Neutrophil (primary cell): ENCODE results near the gene MRPL46.

ENCODE experiments used
- H3K27ac ChIP-seq: fragments of 200-600 bp; sonication (generic); 2 replicates; pipeline ENCODE4 v1.5.1; 2016; ENCODE audit warnings: mild to moderate bottlenecking, moderate library complexity
- H3K27me3 ChIP-seq: fragments of 200-600 bp; sonication (generic); 2 replicates; pipeline ENCODE4 v1.6.0; 2016; ENCODE audit warnings: mild to moderate bottlenecking
- H3K36me3 ChIP-seq: fragments of 200-600 bp; sonication (generic); 2 replicates; pipeline ENCODE4 v1.5.1; 2017
- H3K4me1 ChIP-seq, 2 experiments: fragments of 200-600 bp in 1 of 2; sonication (generic) in 1 of 2; 1 replicate in 1 of 2; 2 replicates in 1 of 2; pipeline versions ENCODE4 v1.5.1 to v1.6.1; 2013 to 2016; ENCODE audit warnings: low read depth in 1 of 2, low read length in 1 of 2, mild to moderate bottlenecking in 1 of 2, moderate library complexity in 1 of 2; ENCODE audit not compliant: control insufficient read depth in 1 of 2, insufficient read depth in 1 of 2
- H3K4me3 ChIP-seq, 2 experiments: fragments of 200-600 bp in 1 of 2; sonication (generic) in 1 of 2; 1 replicate in 1 of 2; 2 replicates in 1 of 2; pipeline ENCODE4 v1.5.1; 2013 to 2016; ENCODE audit warnings: low read depth in 1 of 2, low read length in 1 of 2, mild to moderate bottlenecking in 1 of 2, moderate library complexity in 1 of 2
- H3K9me3 ChIP-seq: fragments of 200-600 bp; sonication (generic); 2 replicates; pipeline ENCODE4 v1.5.1; 2016
- TF ChIP-seq, protein P1 (sequence below): fragments of 200-600 bp; sonication (generic); IDR thresholded peaks from 2 replicates; pipeline ENCODE4 v1.5.1; 2016; ENCODE audit warnings: antibody characterized with exemption

MRPL46 gene

GRCh38 chr15:88487796-88488523 lies 20.8 kb upstream of the MRPL46 start:
- H3K27ac ChIP-seq, result no peak overlapping the region
- TF ChIP-seq, protein P1, sequence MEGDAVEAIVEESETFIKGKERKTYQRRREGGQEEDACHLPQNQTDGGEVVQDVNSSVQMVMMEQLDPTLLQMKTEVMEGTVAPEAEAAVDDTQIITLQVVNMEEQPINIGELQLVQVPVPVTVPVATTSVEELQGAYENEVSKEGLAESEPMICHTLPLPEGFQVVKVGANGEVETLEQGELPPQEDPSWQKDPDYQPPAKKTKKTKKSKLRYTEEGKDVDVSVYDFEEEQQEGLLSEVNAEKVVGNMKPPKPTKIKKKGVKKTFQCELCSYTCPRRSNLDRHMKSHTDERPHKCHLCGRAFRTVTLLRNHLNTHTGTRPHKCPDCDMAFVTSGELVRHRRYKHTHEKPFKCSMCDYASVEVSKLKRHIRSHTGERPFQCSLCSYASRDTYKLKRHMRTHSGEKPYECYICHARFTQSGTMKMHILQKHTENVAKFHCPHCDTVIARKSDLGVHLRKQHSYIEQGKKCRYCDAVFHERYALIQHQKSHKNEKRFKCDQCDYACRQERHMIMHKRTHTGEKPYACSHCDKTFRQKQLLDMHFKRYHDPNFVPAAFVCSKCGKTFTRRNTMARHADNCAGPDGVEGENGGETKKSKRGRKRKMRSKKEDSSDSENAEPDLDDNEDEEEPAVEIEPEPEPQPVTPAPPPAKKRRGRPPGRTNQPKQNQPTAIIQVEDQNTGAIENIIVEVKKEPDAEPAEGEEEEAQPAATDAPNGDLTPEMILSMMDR, result no peak
- H3K4me3 ChIP-seq, result no peak overlapping the region
- no peaks in the 10 kb centered on the region for H3K4me1 ChIP-seq
- H3K36me3 ChIP-seq, result no peaks in the 10 kb centered on the region
- no peaks in the 10 kb centered on the region for H3K27me3 ChIP-seq
- no peaks in the 10 kb centered on the region for H3K9me3 ChIP-seq

DNA sequence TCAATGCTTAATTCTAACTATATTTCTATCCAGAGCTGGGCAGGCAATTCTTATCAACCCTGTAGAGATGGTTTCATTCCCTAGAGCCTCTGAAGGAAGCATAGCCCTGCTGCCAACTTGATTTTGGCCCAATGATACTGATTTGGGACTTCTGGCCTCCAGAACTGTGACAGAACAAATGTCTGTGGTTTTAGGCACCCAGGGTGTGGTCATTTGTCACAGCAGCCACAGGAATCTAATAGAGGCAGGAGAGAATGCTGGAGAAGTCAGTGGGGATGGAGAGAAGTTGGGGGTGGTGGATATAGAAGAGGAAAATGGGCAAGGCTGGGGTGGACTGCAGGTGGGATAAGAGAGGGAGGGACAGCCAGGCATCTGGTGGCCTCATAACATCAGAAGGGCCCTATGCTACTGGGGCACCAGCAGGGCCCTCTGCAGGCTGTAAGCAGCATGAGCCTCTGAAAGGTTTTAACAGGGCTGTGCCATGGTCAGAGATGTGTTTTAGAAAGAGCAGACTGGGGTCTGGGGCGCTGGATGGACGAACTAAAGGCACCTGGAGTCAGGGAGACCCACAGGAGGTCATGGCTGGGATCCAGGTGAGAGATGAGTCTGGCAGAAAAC lies 20.1 kb upstream of the MRPL46 start:
- no peaks in the 10 kb centered on the region for H3K4me1 ChIP-seq
- TF ChIP-seq, protein P1, result no peak
- H3K4me3 ChIP-seq, result no peak overlapping the region
- no peaks in the 10 kb centered on the region for H3K36me3 ChIP-seq
- no peaks in the 10 kb centered on the region for H3K27me3 ChIP-seq
- no peak overlapping the region for H3K27ac ChIP-seq
- no peaks in the 10 kb centered on the region for H3K9me3 ChIP-seq

GRCh38 chr15:88484682-88485331 lies 17.6 kb upstream of the MRPL46 start:
- Histone ChIP-seq H3K36me3 (no peaks in the 10 kb centered on the region), H3K27ac (no peak overlapping the region), H3K4me1 (no peaks in the 10 kb centered on the region), H3K9me3 (no peaks in the 10 kb centered on the region), H3K27me3 (no peaks in the 10 kb centered on the region), H3K4me3 (no peak overlapping the region)
- TF ChIP-seq, protein P1, result no peak

- Histone ChIP-seq H3K27me3 (no peaks in the 10 kb centered on the region), H3K27ac (no peak overlapping the region), H3K36me3 (peaks cover 14% of the 10 kb centered on the region), H3K9me3 (no peaks in the 10 kb centered on the region), H3K4me3 (no peak overlapping the region), H3K4me1 (no peaks in the 10 kb centered on the region)
- TF ChIP-seq, protein P1, result no peak
These were observed 15.1 kb upstream of the MRPL46 start for GRCh38 chr15:88482263-88482662.

- H3K4me3 ChIP-seq, result no peak overlapping the region
- H3K27ac ChIP-seq, result no peak overlapping the region
- no peaks in the 10 kb centered on the region for H3K4me1 ChIP-seq
These were observed 13.8 kb upstream of the MRPL46 start for GRCh38 chr15:88480981-88481380.

More at GRCh38 chr15:88480981-88481380, 13.8 kb upstream of the MRPL46 start:
- TF ChIP-seq, protein P1, result no peak
- Histone ChIP-seq H3K36me3 (peaks cover 25% of the 10 kb centered on the region), H3K9me3 (no peaks in the 10 kb centered on the region), H3K27me3 (no peaks in the 10 kb centered on the region)
